Measurements from ENCODE around the gene SFTPB.
"Not testable (repeated sequence)": the region's sequence is repeated elsewhere in the genome, so short reads cannot be mapped to it uniquely, and the experiment has no call there.

The SFTPB gene

DNA sequence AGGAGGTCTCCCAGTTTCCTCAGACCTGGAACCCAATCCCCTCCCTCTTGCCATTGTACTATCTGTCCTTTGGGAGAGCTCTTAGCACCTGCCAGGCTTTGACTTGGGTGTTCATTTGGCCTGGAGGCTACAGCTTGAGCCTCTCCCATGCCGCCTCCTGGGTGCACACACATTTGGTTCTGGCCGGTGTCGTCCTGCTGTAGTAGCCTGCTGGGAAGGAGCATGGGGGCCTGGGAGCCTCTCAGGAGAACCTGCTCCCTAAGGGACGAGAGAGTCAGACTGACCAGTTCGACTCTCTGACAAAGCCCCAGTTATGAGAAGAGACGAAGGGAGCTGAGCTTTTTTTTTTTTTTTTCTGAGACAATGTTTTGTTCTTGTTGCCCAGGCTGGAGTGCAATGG lies 7.4 kb upstream of the SFTPB start:
- no peak for DNase-seq

- no peak for DNase-seq
Measured at GRCh38 chr2:85674417-85674816, 6.4 kb upstream of the SFTPB start.

- no peak for DNase-seq
Measured at GRCh38 chr2:85673716-85674375, 5.8 kb upstream of the SFTPB start.

GRCh38 chr2:85672456-85672855 lies 4.5 kb upstream of the SFTPB start:
- DNase-seq, result no peak

- not testable (repeated sequence) for DNase-seq
Measured at GRCh38 chr2:85670416-85670815, 2.4 kb upstream of the SFTPB start.

DNA sequence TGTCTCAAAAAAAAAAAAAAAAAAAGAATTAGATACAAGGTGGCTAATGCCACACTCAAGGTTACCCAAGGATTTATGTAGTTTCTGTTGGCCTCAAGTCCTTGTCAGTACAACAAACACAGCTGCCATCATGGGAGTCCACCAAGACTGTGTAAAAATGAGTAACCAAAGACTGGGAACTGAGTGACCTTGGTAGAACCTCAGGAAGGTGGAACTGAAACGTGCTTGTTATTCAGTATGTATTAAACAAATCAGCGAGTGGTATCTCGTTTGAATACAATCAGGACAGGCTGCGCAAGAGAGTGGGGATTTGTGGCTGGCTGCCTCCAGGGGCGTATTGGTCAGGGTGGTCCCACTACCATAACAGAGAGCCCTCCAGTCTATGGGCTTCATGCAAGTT lies 1.6 kb upstream of the SFTPB start:
- DNase-seq, result no peak

DNA sequence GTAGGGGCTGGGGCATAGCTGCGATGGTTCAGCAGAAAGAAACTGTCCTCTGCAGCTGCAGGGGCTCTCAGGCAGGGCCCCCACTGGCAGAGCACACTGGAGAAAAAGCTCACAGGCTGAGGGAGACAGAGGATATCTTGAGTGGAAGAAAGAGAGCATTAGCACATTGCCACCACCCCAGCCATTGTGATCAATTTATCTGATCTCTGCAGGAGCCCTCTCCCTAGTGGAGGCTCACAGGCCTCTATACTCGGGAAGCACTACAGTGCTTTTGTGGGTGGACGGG lies 801 bp upstream of the SFTPB start:
- DNase-seq, result no peak

- no peak for DNase-seq
Measured at GRCh38 chr2:85667561-85668008, 414 bp downstream of the SFTPB start.

DNA sequence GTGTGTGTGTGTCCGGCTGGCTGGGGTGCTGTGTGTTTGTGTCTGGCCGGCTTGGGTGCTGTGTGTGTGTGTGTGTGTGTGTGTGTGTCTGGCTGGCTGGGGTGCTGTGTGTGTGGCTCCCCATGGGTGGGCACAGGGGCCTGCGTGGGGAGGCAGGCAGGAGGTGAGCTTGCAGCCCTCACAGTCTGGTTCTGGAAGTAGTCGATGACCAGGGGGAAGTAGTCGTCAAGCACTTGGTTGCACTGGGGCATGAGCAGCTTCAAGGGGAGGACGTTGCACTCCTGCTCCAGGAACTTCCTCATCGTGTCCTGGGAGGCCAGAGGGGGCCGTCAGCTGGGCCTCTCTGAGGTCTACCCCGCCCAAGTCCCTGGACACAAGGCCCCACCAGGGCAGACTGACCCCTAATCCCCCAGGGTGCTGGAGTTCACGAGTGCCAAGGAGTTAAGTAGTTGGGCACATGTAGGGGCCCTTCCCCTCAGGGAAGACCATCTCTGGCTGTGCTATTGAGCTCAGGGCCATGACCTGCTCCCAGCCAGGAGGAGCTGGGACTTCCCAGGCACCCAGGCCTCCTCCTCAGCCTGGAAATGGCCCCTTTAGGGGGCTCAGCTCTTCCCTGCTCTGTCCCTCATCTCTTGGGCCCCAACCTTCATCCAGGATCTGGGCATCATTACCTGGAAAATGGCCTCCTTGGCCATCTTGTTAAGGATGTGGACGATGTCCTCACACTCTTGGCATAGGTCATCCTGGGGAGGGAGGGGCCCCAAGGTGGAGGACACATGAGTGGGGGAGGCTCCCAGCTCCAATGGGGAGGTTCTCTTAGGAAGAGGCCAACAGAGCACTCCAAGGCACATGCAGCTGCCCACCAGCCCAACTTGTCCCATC lies 1.3 kb downstream of the SFTPB start:
- no peak for DNase-seq

- DNase-seq, result no peak
Measured at GRCh38 chr2:85666016-85666415, 2.0 kb downstream of the SFTPB start.

DNA sequence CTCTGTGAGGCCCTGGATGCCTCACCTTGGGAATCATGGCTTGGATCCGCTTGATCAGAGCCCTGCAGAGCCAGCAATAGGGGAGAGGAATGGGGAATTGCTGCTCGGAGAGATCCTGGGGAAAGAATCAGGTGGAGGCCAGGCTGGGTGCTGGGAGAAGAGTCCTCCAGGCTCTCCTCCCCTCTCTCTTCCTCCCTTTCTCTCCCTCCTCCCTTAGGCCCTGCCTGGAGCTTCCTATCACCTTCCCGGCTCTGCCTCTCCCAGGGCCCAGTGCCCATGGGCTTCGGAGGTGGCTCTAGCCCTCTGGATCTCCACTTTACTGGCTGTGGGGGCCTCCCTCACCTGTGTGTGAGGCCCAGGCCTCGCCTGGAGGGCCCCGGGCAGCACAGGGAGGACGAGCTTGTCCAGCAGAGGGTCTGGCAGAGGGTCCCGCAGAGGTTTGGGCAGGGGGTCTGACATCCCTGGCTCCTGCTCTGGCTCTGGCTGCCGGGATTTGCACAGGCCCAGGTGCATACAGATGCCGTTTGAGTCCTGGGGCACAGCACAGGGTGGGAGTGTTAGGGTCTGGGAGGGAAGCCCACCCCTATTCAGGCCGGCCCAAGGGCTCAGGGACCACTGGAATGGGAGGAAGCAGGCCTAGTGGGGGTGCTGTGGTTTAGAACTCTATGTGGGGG lies 2.6 kb downstream of the SFTPB start:
- DNase-seq, result no peak

- DNase-seq, result no peak
Measured at GRCh38 chr2:85663594-85664565, 4.1 kb downstream of the SFTPB start.

- DNase-seq, result peak; percentile 27
Measured at GRCh38 chr2:85662899-85663593, 5.0 kb downstream of the SFTPB start.

GRCh38 chr2:85661139-85661858 lies 6.7 kb downstream of the SFTPB start:
- no peak for DNase-seq

- DNase-seq, result no peak
Measured at GRCh38 chr2:85660725-85661124, 7.3 kb downstream of the SFTPB start.

- DNase-seq, result not testable (repeated sequence)
Measured at GRCh38 chr2:85660301-85660700, 7.7 kb downstream of the SFTPB start.

DNA sequence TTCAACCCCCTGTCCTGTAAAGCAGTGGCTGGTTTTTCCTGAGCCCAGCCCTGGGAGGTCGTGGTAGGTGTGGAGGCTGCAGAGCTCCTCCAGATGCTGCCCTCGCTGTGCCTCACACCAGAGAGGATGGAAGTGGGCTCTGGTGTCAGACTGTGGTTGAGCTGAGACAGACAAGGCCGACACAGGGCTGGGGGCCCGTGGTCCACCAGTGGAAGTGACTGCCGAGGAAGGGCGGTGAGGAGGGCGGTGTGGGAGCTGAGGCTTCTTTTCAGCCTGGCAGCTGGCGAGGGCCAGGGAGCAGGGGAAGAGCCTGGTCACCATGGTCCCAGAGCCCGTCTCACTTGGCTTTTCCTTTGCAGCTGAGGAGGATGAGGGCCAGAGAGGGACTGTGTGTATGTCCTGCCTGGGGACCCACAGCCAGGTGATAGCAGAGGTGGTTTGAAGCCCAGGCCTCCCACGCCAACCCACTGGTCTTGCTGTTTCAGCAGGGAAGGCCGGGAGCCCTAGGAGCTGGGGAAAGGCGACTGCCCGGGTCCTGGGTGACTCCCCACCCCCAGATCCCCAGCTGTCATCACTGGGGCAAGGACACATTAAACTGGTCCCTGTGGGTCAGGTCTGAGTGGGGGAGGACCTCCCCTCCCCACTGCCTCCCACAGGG lies 8.5 kb downstream of the SFTPB start:
- DNase-seq, result no peak

- DNase-seq, result not testable (repeated sequence)
Measured at GRCh38 chr2:85657399-85657798, 10.6 kb downstream of the SFTPB start.

- no peak for DNase-seq
Measured at GRCh38 chr2:85656468-85656867, 11.5 kb downstream of the SFTPB start.

DNA sequence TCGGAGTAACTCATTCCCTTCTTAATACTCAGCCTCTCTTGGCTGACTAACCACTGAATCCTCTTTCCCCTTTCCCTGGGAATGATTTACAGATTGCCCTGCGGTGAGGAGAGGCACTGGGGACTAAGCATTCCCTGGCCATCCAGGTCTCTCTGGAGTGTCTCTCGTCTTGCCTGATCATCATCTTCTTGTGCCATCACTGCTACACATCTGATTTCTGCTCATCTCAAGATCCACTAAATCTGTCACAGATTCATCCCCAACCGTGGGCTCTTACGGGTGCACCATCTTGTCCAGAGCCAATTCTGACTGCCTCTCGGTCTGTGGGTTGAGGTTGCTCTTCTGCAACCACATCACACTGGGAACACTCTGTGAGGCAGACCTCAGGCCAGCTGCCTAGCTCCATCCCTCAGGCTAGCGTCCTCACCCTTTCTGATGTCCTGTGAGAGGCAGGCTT lies 12.0 kb downstream of the SFTPB start:
- DNase-seq, result no peak

- DNase-seq, result no peak
Measured at GRCh38 chr2:85653996-85654395, 14.0 kb downstream of the SFTPB start.

Measured in hematopoietic multipotent progenitor cell treated with erythropoietin and hydrocortisone succinate and interleukin-3 and kit ligand, for 6 days (in vitro differentiated cells).